Measurements from ENCODE around the gene ANKFY1. TPM values are rescaled to one million over a fixed set of nuclear protein-coding genes. Genes with fewer than 3 reads are reported as not detected.

ANKFY1 gene, protein sequence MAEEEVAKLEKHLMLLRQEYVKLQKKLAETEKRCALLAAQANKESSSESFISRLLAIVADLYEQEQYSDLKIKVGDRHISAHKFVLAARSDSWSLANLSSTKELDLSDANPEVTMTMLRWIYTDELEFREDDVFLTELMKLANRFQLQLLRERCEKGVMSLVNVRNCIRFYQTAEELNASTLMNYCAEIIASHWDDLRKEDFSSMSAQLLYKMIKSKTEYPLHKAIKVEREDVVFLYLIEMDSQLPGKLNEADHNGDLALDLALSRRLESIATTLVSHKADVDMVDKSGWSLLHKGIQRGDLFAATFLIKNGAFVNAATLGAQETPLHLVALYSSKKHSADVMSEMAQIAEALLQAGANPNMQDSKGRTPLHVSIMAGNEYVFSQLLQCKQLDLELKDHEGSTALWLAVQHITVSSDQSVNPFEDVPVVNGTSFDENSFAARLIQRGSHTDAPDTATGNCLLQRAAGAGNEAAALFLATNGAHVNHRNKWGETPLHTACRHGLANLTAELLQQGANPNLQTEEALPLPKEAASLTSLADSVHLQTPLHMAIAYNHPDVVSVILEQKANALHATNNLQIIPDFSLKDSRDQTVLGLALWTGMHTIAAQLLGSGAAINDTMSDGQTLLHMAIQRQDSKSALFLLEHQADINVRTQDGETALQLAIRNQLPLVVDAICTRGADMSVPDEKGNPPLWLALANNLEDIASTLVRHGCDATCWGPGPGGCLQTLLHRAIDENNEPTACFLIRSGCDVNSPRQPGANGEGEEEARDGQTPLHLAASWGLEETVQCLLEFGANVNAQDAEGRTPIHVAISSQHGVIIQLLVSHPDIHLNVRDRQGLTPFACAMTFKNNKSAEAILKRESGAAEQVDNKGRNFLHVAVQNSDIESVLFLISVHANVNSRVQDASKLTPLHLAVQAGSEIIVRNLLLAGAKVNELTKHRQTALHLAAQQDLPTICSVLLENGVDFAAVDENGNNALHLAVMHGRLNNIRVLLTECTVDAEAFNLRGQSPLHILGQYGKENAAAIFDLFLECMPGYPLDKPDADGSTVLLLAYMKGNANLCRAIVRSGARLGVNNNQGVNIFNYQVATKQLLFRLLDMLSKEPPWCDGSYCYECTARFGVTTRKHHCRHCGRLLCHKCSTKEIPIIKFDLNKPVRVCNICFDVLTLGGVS
- total RNA-seq: 22.6 and 28.7 TPM in 2 replicates

DNA sequence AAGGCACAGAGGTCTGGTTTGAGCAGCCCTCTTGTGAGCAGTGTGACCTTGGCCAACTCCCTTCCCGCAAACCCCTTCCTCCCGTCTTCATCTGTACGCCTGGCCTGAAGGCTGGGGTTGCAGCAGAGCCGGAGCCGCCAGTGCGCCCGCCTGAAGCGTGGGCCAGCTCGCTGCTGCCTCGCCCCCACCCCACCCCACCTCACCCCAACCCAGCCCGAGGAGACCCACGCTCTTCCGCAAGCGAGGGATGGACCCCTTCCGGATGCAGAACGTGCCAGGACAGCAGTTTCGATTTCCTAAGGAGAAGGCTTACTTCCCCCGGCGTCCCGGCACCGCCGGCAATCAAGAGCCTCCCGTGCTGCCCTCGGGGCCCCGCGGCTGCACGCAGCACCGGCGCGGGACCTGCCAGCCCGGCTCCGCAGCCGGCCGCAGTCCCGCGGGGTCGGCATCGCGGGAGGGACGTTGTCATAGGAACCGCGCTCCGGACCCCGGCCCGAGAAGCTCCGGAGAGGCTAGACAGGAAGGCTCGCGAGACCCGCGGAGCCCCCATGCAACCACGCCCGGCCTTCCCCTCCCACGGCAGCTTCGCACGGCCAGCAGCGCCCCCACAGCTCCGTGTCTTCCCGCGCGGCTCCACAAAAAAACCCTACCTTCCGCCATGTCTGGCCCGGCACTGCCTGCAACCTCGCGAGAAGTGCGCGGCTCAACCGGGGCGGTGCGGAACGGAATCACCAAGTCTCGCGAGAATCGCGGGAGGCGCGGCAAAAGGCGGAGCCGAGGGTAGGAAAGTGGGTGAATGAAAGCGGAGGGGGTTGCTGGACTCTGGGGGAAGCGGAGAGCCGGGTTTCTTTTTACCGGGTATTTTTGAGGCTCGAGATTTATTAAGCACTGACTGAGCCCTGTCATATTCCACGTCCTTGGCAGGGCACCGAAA lies at the start of gene ANKFY1:
Gene ANKFY1, minus strand, starts transcription at position 698 of the 934 bp plus-strand sequence. Its CDS starts 38 bp downstream, at position 660.
- Histone ChIP-seq H3K4me3 (ENCODE audit: low read depth, low read length) (peak within 1 kb of the TSS; percentile 81), H3K36me3 (ENCODE audit: control insufficient read depth, insufficient read depth, low read length) (peaks cover 1% of the 10 kb centered on the region), H3K27me3 (ENCODE audit: control insufficient read depth, insufficient read depth, low read length) (no peaks in the 10 kb centered on the region)
- DNase-seq (ENCODE audit: low read depth) (peak; percentile 80), FAIRE-seq (no peak)
- TF ChIP-seq, protein P1, sequence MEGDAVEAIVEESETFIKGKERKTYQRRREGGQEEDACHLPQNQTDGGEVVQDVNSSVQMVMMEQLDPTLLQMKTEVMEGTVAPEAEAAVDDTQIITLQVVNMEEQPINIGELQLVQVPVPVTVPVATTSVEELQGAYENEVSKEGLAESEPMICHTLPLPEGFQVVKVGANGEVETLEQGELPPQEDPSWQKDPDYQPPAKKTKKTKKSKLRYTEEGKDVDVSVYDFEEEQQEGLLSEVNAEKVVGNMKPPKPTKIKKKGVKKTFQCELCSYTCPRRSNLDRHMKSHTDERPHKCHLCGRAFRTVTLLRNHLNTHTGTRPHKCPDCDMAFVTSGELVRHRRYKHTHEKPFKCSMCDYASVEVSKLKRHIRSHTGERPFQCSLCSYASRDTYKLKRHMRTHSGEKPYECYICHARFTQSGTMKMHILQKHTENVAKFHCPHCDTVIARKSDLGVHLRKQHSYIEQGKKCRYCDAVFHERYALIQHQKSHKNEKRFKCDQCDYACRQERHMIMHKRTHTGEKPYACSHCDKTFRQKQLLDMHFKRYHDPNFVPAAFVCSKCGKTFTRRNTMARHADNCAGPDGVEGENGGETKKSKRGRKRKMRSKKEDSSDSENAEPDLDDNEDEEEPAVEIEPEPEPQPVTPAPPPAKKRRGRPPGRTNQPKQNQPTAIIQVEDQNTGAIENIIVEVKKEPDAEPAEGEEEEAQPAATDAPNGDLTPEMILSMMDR (IDR thresholded peaks at IDR 0.05; ENCODE audit: insufficient read depth, low read length, severe bottlenecking): peak; percentile 19

GRCh38 chr17:4310354-4311060 lies 46.7 kb upstream of the ANKFY1 start:
- TF ChIP-seq, protein P1 (IDR thresholded peaks at IDR 0.05; ENCODE audit: insufficient read depth, low read length, severe bottlenecking): no peak
- Histone ChIP-seq H3K36me3 (ENCODE audit: control insufficient read depth, insufficient read depth, low read length) (peaks cover 2% of the 10 kb centered on the region), H3K4me3 (ENCODE audit: low read depth, low read length) (no peak overlapping the region), H3K27me3 (ENCODE audit: control insufficient read depth, insufficient read depth, low read length) (no peaks in the 10 kb centered on the region)
- FAIRE-seq: no peak
- DNase-seq (ENCODE audit: low read depth): no peak

DNA sequence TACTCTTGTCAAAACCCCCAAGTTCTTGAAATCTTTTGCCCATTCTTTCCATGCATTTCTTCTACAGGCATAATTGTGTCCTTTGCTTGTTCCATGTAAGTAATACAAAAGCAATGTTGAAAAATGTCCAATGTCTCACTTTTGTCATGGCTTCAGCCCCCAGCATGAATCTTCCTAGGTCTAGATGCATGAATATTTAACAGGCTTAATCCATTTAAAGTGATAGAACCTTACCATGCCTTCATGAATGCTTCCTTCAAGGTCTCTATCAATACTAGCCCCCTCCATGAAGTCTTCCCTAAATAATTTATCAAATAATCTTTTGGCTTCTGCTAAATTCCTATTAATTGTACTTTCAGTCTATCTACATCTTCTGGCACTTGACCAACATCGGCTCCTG lies 46.1 kb upstream of the ANKFY1 start:
- Histone ChIP-seq H3K27me3 (ENCODE audit: control insufficient read depth, insufficient read depth, low read length) (no peaks in the 10 kb centered on the region), H3K4me3 (ENCODE audit: low read depth, low read length) (no peak overlapping the region), H3K36me3 (ENCODE audit: control insufficient read depth, insufficient read depth, low read length) (peaks cover 2% of the 10 kb centered on the region)
- FAIRE-seq (no peak), DNase-seq (ENCODE audit: low read depth) (no peak)
- TF ChIP-seq, protein P1 (IDR thresholded peaks at IDR 0.05; ENCODE audit: insufficient read depth, low read length, severe bottlenecking): no peak

DNA sequence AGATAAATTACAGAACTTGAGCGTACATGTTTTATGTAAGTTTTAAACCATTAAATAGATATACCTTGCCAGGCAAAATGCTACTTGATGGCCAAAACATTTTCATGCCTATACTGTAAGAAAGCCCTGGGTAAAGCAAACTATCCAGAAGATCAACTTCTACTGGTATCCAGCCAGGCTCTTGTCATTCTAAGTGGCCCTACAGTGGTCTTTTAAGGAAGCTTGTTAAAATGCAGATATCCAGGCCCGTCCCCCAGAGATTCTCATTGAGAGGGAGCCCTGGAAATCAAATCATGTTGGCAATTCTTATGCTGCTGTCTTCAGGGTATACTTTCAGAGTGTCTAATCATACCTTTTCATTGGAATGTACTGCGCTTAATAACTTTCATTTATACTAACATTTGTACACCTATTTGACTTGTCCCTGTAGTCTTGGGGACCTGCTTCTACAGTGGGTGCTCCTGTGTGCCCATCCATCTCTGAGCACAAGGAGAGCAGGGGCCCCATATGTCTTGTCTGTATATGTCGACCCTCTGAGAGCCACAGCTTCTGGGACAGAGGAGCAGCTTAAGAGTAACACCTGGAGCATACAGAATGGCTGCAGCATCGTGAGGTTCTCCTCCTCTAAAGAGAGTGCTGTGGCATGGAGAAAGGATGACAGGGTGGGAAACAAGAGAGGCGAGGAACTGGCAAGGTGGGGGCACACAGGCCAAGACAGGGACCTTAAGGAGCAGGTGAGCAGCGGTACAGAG lies 43.6 kb upstream of the ANKFY1 start:
- TF ChIP-seq, protein P1 (IDR thresholded peaks at IDR 0.05; ENCODE audit: insufficient read depth, low read length, severe bottlenecking): no peak
- FAIRE-seq (no peak), DNase-seq (ENCODE audit: low read depth) (no peak)
- Histone ChIP-seq H3K36me3 (ENCODE audit: control insufficient read depth, insufficient read depth, low read length) (peaks cover 4% of the 10 kb centered on the region), H3K27me3 (ENCODE audit: control insufficient read depth, insufficient read depth, low read length) (no peaks in the 10 kb centered on the region), H3K4me3 (ENCODE audit: low read depth, low read length) (no peak overlapping the region)

Data from bronchial epithelial cell (primary cell).